Astrocyte (in vitro differentiated cells and primary cell): ENCODE data around the gene TOPORS.

Source experiments
- EZH2 ChIP-seq: IDR thresholded peaks from 2 replicates; pipeline ENCODE4 v1.6.1; 2012; ENCODE audit warnings: mild to moderate bottlenecking, low read length, inconsistent platforms; ENCODE audit not compliant: insufficient read depth
- TF ChIP-seq, protein P1 (sequence below): IDR thresholded peaks from 2 replicates; pipeline ENCODE4 v1.5.1; 2011; ENCODE audit warnings: low read depth, mild to moderate bottlenecking, inconsistent platforms, low read length, moderate library complexity; ENCODE audit not compliant: insufficient read depth

DNA sequence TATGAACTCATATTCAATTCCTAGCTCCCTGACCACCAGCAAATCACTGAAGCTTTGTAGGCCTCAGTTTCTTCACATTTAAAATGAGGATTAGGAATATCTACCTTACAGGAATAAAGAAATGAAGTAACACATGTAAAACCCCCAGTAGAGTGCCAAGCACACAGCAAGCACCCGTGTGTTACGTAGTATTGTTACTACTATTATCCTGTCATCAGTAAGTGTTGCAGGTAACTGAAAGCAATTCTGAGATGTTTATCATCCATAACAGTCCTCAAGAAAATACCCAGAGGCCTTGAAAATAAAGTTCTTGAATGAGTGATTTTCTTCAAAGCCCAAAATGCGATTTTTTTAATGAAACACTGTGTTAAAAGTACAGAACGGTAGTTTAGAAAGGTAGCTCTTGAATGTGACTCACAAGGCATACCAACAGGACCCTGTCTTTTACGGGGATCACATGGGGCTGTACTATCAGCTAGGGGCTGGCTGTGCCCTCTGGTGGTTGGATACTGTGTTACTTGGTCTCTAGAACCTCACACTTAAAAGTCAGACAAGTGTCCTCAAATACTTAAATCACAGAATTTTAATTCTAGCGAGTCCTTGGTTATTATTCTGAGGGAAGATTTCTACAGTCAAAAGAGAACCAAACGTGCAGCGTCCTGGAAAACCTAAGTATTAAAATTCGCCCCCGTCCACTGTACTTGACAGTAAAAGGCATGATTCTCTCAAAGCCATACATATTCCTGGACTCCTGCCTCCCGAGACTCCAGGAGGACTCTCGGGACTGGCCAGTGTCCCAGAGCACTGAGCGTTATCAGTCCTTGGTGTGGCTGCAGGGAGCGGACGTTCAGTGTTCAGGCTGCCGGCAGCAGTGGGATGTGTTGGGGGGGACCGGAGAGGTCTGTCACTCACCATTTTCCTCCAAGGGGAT is 19.8 kb upstream of the TOPORS start:
- TF ChIP-seq EZH2, result no peak
- TF ChIP-seq, protein P1, sequence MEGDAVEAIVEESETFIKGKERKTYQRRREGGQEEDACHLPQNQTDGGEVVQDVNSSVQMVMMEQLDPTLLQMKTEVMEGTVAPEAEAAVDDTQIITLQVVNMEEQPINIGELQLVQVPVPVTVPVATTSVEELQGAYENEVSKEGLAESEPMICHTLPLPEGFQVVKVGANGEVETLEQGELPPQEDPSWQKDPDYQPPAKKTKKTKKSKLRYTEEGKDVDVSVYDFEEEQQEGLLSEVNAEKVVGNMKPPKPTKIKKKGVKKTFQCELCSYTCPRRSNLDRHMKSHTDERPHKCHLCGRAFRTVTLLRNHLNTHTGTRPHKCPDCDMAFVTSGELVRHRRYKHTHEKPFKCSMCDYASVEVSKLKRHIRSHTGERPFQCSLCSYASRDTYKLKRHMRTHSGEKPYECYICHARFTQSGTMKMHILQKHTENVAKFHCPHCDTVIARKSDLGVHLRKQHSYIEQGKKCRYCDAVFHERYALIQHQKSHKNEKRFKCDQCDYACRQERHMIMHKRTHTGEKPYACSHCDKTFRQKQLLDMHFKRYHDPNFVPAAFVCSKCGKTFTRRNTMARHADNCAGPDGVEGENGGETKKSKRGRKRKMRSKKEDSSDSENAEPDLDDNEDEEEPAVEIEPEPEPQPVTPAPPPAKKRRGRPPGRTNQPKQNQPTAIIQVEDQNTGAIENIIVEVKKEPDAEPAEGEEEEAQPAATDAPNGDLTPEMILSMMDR, result peak; percentile 86
